Measurements from ENCODE around the gene CCP110.
"Not testable (repeated sequence)": the region's sequence is repeated elsewhere in the genome, so short reads cannot be mapped to it uniquely, and the experiment has no call there.

CCP110 gene

GRCh38 chr16:19528666-19529065 is 4.9 kb downstream of the CCP110 start:
- CTCF ChIA-PET = no interaction called here

DNA sequence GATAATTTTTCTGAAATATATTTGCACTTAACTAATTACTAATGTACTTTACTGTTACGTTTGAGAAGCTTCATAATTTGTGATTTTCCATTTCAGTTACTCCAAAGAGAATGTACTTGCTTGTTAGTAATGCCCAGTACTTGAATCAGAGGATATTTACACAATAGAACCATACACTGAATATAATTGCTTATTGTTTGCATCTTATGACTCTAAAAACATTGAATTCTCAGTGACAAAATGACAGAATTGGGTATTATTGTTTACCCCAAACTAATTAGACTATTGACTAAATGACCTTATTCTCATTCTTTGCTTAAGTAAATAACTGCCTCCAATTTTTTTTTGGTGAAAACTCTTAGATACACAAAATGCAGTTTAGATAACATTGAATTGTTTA is 8.9 kb downstream of the CCP110 start:
- no peak overlapping the region for H3K27ac ChIP-seq
- TF ChIP-seq CTCF (conservative IDR thresholded peaks at IDR 0.05; ENCODE audit: low read depth) = no peak
- POLR2A ChIA-PET (ENCODE audit: low non-redundant PET) = no interaction called here
- no peak for DNase-seq (ENCODE audit: low spot score)
- CTCF ChIA-PET = no interaction called here

More at GRCh38 chr16:19528666-19529065, 4.9 kb downstream of the CCP110 start:
- no peak for DNase-seq (ENCODE audit: low spot score)
- TF ChIP-seq CTCF (conservative IDR thresholded peaks at IDR 0.05; ENCODE audit: low read depth) = no peak
- H3K27ac ChIP-seq = no peak overlapping the region
- POLR2A ChIA-PET (ENCODE audit: low non-redundant PET) = no interaction called here

- ChIA-PET POLR2A (ENCODE audit: low non-redundant PET) (no interaction called here), CTCF (interaction anchor here (0.7 kb wide), 1 partner anchor 150 kb away, joined by 3 read pairs; no protein-coding TSS in a partner anchor)
Measured at GRCh38 chr16:19540241-19540970, 16.7 kb downstream of the CCP110 start.

GRCh38 chr16:19542138-19542821 is 18.5 kb downstream of the CCP110 start:
- H3K27ac ChIP-seq = no peak overlapping the region
- CTCF ChIA-PET = no interaction called here
- POLR2A ChIA-PET (ENCODE audit: low non-redundant PET) = no interaction called here
- TF ChIP-seq CTCF (conservative IDR thresholded peaks at IDR 0.05; ENCODE audit: low read depth) = no peak
- no peak for DNase-seq (ENCODE audit: low spot score)

More at GRCh38 chr16:19540241-19540970, 16.7 kb downstream of the CCP110 start:
- no peak for DNase-seq (ENCODE audit: low spot score)
- TF ChIP-seq CTCF (conservative IDR thresholded peaks at IDR 0.05; ENCODE audit: low read depth) = no peak
- no peak overlapping the region for H3K27ac ChIP-seq

DNA sequence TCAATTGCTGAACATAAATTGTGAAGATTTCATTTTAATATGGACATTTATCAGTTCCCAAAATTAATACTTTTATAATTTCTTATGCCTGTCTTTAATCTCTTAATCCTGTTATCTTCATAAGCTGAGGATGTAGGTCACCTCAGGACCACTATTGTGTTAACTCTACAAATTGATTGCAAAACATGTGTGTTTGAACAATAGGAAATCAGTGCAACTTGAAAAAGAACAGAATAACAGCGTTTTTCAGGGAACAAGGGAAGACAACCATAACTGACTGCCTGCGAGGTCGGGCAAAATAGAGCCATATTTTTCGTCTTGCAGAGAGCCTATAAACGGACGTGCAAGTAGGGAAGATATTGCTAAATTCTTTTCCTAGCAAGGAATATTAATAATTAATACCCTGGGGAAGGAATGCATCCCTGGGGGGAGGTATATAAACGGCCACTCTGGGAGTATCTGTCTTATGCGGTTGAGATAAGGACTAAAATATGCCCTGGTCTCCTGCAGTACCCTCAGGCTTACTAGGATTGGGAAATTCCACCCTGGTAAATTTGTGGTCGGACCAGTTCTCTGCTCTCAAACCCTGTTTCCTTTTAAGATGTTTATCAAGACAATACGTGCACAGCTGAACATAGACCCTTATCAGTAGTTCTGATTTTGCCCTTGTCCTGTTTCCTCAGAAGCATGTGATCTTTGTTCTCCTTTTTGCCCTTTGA is 19.7 kb downstream of the CCP110 start:
- CTCF ChIA-PET; DNase-seq (ENCODE audit: low spot score); POLR2A ChIA-PET (ENCODE audit: low non-redundant PET); H3K27ac ChIP-seq: not testable (repeated sequence)

- no peak overlapping the region for H3K27ac ChIP-seq
- POLR2A ChIA-PET (ENCODE audit: low non-redundant PET) = no interaction called here
- no peak for DNase-seq (ENCODE audit: low spot score)
- CTCF ChIA-PET = interaction anchor here (0.6 kb wide), 1 partner anchor 9 kb away, joined by 5 read pairs; no protein-coding TSS in a partner anchor
- TF ChIP-seq CTCF (conservative IDR thresholded peaks at IDR 0.05; ENCODE audit: low read depth) = no peak
Measured at GRCh38 chr16:19548144-19548543, 24.4 kb downstream of the CCP110 start.
